GM18508 (cell line): ENCODE measurements around the gene KIAA1958.

Experiments
- ATAC-seq: cut with Tn5 transposase; IDR thresholded peaks from one replicate; pipeline ENCODE4 v1.9.1; 2021; ENCODE audit warnings: moderate number of reproducible peaks; ENCODE audit not compliant: insufficient read depth, unreplicated experiment

KIAA1958 gene

DNA sequence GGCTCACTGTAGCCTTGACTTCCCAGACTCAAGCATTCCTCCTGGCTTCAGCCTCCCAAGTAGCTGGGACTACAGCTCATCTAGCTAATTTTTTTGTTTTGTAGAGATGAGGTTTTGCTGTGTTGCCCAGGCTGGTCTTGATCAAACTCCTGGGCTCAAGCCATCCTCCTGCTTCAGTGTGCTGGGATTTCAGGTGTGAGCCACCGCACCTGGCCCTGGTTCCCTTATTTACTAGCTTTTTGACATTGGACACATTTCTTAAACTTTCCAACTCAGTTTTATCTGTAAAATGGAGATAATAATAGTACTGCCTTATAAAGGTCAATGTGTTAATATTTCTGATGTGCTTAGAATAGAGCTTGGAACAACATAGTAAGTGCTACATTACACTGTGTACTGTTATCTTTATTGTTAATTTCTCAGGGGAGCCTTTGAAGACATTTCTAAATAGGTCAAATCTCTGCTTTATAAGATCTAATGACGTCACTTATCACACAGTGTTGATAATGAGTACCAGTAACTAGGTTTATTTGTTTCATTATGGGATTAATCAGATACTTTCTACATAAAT lies 66.7 kb downstream of the KIAA1958 start:
- no peak for ATAC-seq

GRCh38 chr9:112554516-112554915 lies 67.9 kb downstream of the KIAA1958 start:
- no peak for ATAC-seq

GRCh38 chr9:112555101-112555643 lies 68.5 kb downstream of the KIAA1958 start:
- no peak for ATAC-seq

DNA sequence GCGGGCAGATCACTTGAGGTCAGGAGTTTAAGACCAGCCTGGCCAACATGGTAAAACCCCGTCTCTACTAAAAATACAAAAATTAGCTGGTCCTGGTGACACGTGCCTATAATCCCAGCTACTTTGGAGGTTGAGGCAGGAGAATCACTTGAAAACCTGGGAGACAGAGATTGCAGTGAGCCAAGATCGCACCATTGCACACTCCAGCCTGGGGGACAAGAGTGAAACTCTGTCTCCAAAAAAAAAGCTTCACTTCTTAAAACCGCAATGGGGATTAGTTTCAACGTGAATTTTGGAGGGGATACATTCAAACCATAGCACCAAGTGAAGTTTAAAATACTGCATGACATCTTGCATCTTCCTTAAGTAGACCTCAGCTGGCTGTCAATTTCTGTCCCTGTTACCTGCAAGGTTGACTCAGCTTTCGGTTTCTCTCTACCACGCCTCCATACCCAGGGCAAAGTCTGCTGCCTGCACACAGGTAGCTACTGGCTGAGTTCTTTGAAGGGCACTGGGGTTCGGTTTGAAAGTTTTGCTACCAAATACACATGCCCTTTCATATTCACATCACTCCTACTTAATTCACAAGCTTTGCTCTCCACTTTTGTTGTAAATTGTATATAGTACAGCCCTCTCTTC lies 69.3 kb downstream of the KIAA1958 start:
- ATAC-seq, result no peak

DNA sequence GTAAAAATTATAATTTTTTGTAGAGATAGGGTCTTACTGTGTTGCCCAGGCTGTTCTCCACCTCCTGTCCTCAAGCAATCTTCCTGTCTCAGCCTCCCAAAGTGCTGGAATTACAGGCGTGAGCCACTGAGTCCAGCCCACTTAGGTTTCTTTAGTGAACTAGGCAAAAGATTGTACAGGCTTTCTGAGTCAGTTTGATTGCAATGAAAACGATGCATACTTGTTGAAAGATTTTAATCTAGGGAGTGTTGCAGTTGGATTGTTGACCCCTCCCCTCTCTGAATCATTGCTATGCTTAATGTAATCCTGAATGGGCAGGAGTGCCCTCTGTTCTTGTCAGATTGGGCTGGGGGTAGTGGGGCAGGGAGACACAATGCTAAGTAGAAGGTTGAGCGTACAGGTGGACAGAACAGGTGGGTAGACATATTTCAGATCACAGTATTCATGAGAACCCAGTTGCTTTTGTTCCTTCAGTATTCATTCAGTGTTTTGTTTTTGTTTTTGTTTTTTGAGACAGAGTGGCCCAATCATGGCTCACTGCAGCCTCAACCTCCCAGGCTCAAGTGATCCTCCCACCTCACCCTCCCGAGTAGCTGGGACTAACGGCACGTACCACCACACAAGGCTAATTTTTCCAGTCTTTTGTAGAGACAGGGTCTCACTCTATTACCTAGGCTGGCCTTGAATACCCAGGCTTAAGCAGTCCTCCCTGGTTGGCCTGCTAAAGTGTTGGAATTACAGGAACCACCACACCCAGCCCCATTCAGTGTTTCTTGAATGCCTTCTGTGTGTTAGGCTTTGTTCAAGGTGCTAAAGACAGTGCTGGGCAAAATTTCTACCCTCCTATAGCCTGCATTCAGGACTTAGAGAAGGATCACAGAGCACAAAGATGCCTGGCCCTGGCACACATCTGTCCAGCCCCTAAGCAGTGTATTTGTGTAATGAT lies 70.1 kb downstream of the KIAA1958 start:
- no peak for ATAC-seq

- no peak for ATAC-seq
These were observed 71.8 kb downstream of the KIAA1958 start for GRCh38 chr9:112558476-112558875.

DNA sequence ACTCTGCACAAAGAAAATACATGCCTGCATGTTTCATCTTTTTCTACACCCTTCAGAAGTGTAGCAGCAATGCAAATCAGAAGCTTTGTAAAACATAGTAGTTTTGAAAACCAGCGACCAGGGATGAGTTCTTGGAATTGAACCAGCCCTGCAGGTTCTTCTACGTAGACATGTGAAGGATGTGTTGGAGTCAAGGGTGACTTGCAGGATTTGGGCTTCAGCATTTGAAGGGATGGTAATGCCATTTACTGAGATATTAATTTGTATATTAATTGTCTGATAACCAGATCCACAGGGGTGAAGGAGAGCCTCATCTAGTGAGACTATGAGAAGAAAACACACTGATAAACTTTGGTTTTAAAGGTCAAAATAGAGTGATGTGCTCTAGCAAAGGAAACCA lies 72.4 kb downstream of the KIAA1958 start:
- ATAC-seq, result no peak

- ATAC-seq, result no peak
These were observed 73.2 kb downstream of the KIAA1958 start for GRCh38 chr9:112559629-112560413.

- ATAC-seq, result no peak
These were observed 75.8 kb downstream of the KIAA1958 start for GRCh38 chr9:112562235-112562958.

GRCh38 chr9:112569186-112569585 lies 82.6 kb downstream of the KIAA1958 start:
- ATAC-seq, result no peak

- ATAC-seq, result no peak
These were observed 84.1 kb downstream of the KIAA1958 start for GRCh38 chr9:112570671-112571167.

DNA sequence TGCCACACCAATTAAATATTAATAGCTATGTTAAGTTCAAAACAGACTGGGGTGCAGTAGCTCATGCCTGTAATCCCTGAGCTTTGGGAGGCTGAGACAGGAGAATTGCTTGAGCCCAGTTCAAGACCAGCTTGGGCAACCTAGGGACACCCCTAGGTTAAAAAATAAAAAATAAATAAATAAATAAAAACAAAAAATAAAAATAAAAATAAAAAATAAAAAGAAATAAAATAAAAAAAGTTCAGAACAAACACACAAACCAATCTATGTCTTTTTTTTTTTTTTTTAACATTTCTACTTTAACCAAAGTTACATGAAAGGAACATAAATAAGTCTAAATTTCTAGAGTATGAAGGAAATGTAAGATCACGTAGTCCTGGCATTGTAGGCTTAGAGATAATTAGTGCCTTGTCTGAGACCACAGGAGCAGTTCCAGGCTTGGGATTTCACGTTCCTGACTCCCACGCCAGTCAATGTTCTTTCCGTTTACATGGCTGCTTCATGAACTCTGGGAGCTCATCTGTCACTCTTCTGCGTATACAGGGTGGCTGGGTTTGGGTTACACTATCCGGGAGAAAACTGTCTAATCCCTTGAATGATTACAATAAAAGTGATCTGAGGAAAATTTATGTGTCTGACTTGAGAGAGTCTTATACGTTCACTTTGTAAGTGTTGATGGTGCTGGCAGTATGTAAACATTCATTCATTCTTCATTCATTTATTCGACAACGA lies 85.2 kb downstream of the KIAA1958 start:
- no peak for ATAC-seq

- ATAC-seq, result no peak
These were observed 85.8 kb downstream of the KIAA1958 start for GRCh38 chr9:112572416-112572815.

DNA sequence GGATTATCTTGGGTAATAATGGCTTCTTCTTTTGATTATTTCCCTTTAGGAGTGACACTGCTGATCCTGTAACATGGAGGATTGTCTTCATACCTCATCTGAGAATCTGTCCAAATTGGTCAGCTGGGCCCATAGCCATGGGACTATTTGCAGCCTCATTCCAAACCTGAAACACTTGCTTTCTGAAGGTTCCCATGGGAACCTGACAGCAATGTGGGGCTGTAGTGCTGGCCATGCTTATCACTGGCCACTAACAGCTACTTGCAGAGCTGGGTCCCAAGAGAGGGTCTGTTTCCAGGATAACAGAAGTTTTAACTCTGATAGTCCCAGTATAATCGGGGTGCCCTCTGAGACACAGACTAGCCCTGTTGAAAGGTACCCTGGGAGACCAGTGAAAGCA lies 87.4 kb downstream of the KIAA1958 start:
- no peak for ATAC-seq

GRCh38 chr9:112575107-112575506 lies 88.5 kb downstream of the KIAA1958 start:
- ATAC-seq, result no peak

GRCh38 chr9:112581469-112582176 lies 95.0 kb downstream of the KIAA1958 start:
- no peak for ATAC-seq

- no peak for ATAC-seq
These were observed 96.0 kb downstream of the KIAA1958 start for GRCh38 chr9:112582371-112583262.
